Raji (cell line): ENCODE data around the gene PLCB3.

Experiments
- POLR2A ChIP-seq: IDR thresholded peaks from 2 replicates; pipeline ENCODE4 v1.6.1; 2011; ENCODE audit warnings: low read depth, low read length, control low read depth; ENCODE audit not compliant: insufficient read depth

PLCB3 gene

DNA sequence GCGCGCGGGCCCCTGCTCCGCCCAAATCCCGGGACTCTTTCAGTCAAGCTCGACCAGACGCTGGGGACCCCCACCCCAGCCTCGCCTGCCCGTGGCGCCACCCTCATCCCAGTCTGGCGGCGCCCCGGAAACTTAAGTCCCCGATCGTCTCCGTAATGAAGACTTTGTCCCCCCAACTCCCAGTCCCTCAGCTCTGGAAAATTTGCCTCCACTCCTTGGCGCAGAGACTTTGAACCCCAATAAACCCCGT, 348 bp downstream of the PLCB3 start:
- TF ChIP-seq POLR2A, result no peak

DNA sequence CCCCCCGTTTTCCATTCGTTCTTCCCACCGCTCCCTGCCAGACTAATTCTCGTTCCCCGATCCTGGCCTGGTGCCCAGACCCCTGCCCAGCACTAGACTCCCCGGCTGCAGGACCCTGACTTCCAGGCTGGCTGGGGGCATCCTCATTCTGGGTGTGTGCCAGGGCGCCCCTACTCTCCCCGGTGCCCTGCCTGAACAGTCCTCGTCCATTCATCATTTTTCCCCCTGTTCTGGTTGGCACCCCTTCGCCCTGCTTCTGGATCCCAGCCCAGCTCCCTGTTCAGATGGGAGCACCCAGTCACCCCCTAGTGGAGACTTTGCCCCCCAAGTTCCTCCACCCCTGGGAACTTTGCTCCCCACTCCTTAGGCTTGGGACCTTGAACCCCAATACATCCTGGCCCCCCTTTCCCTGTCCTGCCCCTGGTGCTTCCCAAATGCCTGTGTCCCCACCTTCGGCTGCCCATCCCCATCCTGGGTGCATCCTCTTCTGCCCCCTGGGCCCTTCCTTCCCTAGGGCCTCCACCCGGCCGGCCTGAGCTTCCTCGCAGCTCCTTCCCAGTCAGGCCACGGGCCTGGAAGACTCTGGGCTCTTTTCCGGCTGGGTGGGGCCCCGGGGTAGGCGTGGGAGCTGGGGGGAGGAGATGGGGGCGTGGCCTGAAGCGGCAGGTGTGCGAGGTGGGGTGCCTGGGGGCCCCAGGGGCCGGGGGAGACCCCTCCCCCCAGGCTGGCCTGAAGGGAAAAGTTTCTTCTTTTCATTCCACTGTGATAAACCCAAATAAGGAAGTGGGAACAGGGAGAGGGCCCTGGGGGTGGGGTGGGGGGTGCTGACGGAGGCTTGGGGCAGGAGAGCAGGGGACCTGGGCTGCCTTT, 908 bp downstream of the PLCB3 start:
- TF ChIP-seq POLR2A, result no peak

DNA sequence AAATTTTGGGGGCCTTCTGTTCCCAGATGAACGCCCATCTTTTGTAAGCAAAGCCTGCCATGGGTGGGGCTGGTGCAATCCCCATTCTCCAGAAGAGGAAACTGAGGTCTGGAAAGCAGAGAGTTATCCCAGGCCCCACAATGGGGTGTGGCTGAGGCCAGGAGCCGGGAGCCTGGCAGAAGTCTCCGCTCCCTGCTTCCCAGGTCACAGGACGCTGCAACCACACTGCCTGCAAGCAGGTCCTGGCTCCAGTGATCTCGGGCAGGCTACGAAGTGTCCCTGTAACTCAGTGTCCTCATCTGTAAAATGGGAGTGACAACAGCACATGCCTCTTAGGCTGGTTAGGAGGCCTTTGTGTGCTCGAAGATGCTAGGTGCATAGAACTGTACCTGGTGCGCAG, 1.7 kb downstream of the PLCB3 start:
- TF ChIP-seq POLR2A, result no peak

DNA sequence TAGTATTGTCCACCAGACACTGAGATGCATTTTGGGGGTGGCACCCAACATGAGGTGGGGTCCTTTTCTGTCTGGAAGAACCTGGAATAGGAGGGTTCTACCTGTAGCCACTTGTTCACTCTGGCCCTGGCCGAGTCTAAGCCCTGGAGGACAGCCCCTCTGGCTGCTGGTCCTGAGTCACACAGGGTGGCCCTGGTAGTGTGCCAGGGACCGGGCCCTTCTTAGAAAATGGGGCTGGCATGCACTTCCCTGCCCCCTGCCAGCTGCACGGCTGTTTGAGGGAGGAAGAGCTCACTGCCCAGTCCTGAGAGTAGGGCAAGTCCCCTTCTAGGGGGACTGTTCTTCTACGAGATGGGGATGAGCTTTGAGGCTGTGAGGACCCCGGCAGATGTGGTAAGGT, 2.2 kb downstream of the PLCB3 start:
- no peak for TF ChIP-seq POLR2A

DNA sequence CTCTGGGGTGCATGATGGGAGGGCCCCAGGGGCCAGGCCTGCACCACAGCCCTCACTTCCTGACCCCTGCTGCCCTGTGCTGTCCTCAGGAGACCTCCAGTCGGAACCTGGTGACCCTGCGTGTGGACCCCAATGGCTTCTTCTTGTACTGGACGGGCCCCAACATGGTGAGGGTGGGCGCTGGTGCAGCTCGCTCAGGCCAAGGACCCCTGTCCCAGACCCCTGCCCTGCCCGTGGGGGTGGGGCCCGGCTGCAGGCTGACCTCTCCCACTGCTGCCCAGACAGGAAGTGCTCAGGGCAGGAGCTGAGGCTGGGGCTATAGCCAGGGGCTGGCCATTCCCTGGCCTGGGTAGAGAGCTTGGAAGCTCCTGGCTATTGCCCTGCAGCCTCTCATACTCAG, 3.0 kb downstream of the PLCB3 start:
- no peak for TF ChIP-seq POLR2A

DNA sequence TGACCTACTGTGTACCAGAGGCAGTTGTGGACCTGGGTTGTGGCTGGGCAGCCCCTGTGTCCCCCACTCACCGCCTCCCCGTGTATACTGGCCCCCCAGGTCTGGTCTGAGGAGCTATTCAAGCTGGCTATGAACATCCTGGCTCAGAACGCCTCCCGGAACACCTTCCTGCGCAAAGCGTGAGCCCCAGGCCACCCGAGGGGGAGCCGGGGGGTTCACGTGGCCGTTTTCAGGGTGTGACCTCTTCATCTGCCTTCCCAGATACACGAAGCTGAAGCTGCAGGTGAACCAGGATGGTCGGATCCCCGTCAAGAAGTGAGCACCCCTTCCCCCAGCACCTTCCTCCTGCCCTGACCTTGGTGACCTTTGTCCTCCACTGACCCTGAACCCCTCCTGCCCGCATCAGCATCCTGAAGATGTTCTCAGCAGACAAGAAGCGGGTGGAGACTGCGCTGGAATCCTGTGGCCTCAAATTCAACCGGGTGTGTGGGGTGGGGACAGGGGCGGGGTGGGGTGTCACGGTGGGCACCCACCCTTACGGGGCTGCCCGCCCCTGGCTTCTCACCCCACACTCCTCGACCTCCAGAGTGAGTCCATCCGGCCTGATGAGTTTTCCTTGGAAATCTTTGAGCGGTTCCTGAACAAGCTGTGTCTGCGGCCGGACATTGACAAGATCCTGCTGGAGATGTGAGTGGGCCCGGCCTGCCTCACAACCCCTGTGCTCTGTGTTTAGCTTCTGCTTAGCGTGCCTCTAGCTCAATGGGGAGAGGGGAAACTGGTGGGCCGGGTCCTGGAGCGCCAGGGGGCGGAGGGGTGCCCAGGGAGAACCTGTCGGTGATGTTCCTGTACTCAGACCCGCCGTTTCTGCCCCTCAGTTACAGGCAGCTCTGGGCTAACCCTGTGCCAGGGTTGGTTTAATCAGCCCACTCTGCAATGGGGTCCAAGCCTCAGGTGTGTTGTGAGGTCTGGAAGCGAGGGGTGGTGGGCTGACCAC, 4.1 kb downstream of the PLCB3 start:
- no peak for TF ChIP-seq POLR2A

DNA sequence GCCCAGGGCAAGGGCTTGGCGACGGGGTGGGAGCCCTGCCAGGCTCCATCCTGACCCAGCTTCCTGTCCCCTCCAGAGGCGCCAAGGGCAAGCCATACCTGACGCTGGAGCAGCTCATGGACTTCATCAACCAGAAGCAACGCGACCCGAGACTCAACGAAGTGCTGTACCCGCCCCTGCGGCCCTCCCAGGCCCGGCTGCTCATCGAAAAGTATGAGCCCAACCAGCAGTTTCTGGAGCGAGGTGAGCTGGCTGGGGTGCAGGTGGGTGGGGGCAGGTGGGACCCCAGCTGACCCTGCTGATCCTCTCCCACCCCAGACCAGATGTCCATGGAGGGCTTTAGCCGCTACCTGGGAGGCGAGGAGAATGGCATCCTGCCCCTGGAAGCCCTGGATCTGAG, 5.0 kb downstream of the PLCB3 start:
- TF ChIP-seq POLR2A, result no peak

DNA sequence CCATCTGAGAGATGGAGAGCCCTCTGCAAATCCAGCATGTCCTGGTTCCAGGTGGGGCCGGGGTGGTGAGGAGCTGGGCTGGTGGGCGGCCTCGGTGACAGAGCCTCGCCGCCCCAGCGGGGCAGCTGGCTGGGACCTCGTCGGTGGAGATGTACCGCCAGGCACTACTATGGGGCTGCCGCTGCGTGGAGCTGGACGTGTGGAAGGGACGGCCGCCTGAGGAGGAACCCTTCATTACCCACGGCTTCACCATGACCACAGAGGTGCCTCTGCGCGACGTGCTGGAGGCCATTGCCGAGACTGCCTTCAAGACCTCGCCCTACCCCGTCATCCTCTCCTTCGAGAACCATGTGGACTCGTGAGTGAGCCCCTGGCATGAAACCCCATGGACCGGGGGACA, 7.0 kb downstream of the PLCB3 start:
- TF ChIP-seq POLR2A, result no peak

DNA sequence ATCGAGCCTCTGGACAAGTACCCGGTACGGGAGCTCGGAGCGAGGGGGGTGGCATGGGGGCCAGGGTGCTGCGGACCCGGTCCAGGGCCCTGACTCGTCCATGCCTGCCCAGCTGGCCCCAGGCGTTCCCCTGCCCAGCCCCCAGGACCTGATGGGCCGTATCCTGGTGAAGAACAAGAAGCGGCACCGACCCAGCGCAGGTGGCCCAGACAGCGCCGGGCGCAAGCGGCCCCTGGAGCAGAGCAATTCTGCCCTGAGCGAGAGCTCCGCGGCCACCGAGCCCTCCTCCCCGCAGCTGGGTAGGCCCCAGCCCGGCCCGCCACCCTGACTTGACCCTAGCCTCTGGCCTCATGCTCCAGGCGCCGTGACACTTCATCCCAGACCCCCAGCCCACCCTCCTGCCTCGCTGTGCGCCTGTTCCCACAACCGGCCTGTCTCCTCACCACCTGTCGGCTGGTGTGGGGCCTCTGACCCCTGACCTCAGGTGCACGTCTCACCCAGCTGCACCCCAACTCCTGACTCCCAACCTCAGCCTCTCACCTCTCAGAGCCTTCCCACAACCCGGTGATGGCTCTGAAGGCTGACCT, 7.7 kb downstream of the PLCB3 start:
- TF ChIP-seq POLR2A, result no peak

DNA sequence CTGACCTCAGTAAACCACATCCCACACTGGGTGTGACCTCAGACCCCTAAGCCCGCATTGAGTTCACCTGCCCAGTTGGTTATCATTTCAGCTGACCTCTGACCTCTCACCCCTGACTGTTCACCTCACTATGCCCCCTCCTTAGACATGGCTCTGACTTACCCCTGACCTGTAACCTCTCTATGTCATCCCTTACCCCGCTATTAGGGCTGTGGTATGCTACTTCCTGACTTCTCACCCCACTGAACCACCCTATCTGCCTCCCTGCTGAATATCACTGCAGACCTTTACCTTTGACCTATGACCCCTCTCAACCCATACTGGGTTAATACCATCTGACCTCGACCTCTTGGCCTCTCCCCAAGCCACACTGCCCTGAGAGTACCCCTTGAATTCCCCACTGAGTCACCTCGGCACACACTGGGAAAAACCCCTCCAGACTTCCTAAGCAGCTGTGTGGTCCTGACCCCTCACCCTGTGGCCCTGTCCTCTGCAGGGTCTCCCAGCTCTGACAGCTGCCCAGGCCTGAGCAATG, 8.3 kb downstream of the PLCB3 start:
- no peak for TF ChIP-seq POLR2A

DNA sequence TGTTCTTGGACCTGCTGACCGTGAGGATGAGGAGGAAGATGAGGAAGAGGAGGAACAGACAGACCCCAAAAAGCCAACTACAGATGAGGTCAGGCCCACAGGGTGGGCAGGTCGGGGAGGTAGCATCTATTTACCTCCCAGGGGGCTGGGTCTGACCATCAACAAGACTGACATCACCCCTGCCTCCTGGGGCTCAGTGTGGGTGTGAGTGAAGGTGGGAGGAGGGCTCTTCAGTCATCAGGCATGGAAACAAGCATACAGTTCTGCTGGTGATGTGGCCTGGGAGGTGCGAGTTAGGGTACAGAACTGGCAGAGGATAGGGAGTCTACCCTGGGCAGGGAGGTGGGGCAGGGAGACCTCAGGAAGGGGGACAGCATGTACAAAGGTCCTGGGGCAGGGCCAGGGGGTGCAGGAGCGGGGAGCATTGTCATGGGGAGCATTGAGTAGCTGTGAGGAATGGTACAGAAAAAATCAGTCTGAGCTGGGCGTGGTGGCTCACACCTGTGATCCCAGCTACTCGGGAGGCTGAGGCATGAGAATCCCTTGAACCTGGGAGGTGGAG, 8.9 kb downstream of the PLCB3 start:
- TF ChIP-seq POLR2A, result no peak

DNA sequence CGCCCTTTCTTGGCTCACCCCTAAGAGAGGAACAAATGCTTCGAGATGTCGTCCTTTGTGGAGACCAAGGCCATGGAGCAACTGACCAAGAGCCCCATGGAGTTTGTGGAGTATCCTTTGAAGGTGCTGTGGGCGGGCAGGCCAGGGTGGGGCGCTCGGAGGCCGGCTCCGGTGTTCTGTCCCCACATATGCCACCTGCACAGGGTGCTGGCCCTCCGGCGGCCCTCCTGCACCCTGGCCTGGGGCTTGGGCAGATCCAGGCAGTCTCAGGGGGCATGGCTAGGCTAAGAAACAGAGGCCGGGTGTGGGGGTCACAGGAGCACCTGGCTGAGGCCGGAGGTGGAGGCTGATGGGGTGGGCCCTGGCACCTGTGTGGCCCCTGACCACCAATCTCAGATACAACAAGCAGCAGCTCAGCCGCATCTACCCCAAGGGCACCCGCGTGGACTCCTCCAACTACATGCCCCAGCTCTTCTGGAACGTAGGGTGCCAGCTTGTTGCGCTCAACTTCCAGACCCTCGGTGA, 10.3 kb downstream of the PLCB3 start:
- TF ChIP-seq POLR2A, result no peak

DNA sequence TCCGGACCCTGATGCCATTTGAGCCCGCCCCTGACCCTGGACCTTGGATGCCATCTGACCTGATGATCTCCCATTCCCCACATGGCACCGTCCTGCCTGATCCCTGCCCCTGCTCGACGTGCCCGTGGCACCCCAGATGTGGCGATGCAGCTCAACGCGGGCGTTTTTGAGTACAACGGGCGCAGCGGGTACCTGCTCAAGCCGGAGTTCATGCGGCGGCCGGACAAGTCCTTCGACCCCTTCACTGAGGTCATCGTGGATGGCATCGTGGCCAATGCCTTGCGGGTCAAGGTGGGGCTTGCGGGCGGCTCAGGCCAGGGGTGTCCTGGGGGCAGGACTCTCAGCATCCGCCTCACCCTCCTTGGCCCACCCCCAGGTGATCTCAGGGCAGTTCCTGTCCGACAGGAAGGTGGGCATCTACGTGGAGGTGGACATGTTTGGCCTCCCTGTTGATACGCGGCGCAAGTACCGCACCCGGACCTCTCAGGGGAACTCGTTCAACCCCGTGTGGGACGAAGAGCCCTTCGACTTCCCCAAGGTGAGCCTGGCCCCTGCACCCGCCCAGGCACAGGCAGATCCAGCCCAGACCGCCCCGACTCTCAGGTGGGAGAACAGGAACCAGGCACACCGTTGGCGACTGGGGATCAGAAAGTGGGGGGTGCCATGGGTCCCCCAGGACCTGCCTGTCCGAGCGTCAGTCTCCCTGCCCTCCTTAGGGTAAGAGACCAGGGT, 11.1 kb downstream of the PLCB3 start:
- no peak for TF ChIP-seq POLR2A
